Stimulated activated CD8-positive, alpha-beta memory T cell treated with anti-CD3 and anti-CD28 coated beads, Interleukin-7, amount 100 ng/mL, for 1 hour (primary cell): ENCODE measurements around the gene EBLN1.

Experiments used
- DNase-seq, 2 donors: peaks; one replicate each; pipeline ENCODE4 v3.0.0-alpha.2; 2020; ENCODE audit warnings: low read depth in 2 of 2

The EBLN1 gene

DNA sequence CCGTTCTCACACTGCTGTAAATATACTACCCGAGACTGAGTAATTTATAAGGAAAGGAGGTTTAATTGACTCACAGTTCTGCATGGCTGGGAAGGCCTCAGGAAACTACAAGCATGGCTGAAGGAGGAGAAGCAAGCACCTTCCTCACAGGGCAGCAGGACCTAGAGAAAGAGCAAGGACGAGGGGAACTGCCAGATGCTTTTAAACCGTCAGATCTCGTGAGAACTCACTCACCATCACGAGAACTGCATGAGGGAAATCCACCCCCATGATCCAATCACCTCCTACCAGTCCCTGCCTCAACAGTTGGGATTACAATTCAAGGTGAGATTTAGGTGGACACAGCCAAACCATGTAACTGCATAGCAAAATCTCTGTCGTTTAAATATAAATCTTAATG is at the start of gene EBLN1:
EBLN1 (minus strand) TSS at position 174 of the 400 bp plus-strand sequence. CDS start 8,032 bp downstream, outside the sequence.
- no peak for DNase-seq

DNA sequence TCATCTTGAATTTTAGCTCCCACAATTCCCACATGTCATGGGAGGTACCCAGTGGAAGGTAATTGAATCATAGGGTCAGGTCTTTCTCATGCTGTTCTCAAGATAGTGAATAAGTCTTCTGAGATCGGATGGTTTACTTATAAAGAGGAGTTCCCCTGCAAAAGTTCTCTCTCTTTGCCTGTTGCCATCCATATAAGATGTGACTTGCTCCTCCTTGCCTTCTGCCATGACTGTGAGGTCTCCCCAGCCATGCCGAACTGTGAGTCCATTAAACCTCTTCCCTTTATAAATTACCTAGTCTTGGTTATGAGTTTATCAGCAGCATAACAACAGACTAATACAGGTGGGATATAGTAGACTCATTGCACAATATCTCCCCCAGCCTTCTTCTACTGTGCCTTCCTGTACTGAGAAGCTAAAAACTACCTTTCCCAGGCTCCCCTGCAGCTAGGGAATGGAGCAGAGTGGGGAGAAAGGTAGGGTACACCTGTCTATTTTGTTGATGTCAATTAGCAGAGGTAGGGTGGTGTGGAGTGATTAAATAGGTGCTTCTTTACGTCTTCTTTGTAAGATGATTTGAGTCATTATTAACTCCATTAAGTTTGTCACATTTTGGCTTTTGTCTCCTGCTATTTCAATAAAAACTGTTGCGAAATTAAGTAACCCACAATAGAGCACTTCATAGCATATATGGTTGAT is 48.2 kb upstream of the EBLN1 start:
- no peak for DNase-seq

DNA sequence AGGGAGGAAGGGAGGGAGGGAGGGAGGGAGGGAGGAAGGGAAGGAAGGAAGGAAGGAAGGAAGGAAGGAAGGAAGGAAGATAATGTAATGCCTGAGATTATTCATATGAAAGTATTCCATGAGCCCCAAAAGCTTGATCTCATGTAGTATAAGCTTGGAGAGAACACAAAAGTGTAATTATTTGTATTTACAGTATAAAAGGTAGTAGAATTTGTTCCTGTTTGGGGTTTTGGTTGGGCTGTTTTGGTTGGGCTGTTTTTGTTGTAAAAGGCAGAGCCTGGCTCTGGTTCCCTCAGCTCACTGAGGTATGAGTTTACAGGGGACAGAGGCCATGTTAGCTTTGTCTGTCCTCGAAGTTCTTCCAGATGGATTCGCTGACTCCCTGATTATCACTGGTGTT is 45.3 kb upstream of the EBLN1 start:
- no peak for DNase-seq

GRCh38 chr10:22259280-22259679 is 41.5 kb upstream of the EBLN1 start:
- no peak for DNase-seq

DNA sequence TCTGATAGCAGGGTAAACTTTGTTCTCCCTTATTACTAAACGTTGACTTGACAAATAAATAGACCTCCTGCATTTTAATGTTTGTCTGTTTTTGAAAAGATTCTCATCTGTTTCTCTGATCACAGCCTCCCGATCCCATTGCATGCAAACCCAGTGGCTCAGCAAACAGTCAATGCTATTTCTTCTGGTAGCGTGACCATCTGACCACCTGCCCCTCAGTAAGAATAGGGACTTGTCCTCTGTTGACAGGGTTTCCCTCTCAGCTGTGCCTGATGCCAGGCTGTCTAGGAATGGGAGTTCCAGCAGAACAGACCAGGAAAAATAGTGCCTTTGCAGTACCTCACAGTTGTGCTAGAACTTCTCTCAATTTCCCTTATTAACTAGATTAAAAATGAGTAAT is 40.7 kb upstream of the EBLN1 start:
- DNase-seq, result no peak

- peak; percentile 11 to 13 for DNase-seq
These were observed 35.7 kb upstream of the EBLN1 start for GRCh38 chr10:22253580-22253882.

GRCh38 chr10:22252801-22253579 is 35.2 kb upstream of the EBLN1 start:
- DNase-seq, result no peak

DNA sequence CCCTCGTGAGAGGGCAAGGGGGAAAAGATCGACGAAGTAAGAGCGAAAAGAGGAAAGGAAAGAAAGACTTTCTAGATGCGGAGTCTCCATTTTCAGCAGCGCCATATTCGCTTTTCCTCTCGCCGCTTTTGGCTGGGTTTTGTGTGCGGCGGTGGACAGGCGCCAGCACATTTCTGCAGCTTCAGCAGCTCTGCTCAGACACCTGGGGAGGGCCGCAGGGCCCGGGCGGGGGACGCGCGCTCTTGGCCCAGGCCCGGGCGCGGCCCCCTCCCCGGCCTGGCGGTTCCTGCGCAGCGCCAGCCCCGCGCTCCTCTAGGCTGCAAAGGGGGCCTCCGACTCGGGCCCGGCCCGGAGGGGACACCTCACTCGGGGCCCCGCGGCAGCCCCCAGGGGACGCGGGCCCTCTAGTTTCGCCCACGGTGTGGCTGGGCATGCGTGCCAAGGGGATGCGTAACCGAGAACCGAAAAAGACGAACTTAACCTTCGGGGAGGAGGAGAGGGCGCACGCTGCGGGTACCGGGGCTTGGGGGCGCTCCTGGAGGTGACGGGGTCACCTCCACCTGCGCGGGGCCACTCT is 34.5 kb upstream of the EBLN1 start:
- DNase-seq, result no peak

DNA sequence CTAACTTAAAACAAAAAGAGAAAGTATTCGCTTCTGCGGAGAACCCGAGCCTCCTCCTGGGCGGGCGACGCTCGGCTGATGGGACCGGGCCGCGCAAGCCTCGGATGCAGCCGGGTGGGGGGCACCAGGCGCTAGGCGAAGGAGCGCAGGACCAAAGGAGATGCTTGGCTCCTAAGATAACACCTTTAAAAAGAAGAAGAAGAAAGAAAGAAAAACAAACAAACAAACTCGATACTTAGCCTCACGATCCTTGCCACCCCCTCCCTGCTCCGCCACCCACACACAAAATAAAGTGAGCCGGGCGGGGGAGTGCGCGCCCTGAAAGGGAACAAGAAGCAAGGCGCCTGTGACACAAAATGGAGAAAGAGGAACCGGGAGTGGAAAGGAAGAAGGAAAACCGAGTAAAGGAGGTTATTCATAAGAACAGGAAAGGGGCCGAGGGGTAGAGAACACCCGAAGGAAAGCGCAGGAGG is 34.0 kb upstream of the EBLN1 start:
- peak; percentile 29 to 40 for DNase-seq

GRCh38 chr10:22250897-22251660 is 33.3 kb upstream of the EBLN1 start:
- DNase-seq, result no peak

DNA sequence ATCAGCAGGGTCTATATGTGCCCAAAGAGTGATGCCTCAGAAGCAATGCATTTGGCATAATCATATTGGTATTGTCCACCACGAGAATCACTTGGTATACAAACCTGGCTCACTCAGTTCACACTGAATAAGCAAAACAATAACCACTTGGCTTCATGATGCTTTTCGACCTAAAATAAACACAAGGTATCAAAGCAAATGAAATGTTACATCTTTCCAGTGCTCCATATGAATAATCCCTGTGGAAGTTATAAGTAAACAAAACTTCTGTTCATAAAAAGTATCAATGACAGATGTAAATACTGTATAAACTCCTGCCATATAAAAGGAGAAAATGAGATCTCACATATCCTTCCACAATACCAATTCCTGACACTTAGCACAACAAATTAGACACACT is 29.8 kb upstream of the EBLN1 start:
- no peak for DNase-seq

DNA sequence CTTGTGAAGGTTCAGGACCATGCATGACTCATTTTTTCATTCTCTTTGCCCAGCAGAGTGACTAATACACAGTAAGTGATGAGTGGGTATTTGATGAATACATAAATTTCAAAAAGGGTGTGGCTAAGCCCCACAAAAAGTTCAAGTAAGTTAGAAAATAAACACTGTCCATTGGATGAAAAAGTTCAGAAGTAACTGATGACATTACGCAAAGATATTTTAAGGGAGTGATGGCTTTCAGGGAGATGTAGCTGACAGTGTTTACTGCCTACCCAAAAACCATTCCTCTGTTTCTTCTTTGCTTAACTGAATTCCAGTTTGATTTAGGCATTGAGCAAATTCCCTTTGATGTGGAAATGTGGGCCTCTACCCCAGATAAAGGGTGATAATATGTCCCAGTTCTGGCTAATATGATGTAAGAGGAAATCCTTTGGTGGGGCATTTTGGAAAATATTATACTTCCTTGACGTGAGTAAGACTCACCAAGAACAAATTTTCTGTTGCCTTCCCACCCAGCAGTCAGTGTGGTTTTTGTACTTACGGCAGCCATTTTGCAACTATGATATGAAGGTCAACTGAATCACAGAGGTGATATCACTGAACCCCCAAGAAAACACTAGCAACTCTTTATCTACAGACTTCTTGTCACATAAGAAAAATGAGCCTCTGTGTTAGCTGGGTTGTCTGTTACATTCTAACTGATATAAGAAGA is 29.0 kb upstream of the EBLN1 start:
- DNase-seq, result no peak

GRCh38 chr10:22245567-22245966 is 27.8 kb upstream of the EBLN1 start:
- DNase-seq, result no peak

GRCh38 chr10:22244855-22245254 is 27.0 kb upstream of the EBLN1 start:
- DNase-seq, result no peak

DNA sequence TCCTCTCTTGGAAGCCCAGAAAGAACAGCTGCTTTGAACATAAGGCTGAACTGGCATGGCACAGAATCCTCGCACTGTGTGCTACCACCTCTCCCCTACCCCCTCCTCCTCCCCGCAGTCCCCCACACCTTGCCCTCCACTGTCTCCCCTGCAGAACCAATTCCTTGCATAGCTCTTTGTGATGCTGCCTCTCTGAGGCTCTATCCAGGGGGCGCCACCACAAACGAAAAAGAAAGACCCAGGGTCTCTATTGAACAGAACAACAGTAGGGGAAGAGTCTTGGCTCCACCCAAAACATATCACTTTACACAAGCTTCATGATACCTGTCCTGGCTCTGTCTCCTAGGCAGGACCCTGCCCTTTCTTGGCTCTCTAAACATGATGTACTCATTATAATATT is 26.2 kb upstream of the EBLN1 start:
- DNase-seq, result no peak

DNA sequence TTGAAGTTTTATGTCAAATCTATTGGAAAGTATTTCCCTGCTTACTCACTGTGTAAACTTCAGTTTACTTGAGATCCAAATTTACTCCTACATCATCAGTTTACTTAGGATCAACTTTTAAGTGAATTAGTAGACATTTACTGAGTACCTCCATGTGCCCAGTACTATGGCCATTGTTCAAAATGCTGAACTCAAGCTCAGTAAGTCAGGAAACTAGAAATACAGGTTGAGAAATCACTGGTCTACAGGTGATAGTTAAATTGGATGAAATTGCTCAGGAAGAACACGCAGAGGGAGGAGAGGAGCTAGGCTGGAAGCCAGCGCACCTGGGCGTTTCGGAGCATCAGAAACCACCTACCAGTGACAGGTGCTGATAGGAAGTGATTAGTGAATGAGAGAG is 25.5 kb upstream of the EBLN1 start:
- no peak for DNase-seq

DNA sequence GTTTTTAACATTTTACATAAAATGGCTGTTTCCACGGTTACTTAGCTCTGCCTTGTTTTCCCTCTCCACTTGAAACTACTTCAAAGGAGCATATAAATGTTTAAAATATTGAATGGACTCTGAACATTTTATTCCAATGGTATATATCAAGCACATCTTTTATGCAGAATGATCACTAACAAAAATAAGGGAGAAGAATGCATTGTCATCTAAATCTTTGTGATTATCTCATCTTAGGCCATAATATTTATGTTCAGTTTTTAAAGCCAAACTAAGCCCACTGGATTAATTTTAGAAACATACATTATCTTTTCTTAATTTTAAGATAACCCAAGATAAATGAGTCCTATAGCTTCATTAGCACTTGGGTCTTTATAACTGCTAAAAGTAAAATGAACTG is 13.4 kb upstream of the EBLN1 start:
- DNase-seq, result no peak

DNA sequence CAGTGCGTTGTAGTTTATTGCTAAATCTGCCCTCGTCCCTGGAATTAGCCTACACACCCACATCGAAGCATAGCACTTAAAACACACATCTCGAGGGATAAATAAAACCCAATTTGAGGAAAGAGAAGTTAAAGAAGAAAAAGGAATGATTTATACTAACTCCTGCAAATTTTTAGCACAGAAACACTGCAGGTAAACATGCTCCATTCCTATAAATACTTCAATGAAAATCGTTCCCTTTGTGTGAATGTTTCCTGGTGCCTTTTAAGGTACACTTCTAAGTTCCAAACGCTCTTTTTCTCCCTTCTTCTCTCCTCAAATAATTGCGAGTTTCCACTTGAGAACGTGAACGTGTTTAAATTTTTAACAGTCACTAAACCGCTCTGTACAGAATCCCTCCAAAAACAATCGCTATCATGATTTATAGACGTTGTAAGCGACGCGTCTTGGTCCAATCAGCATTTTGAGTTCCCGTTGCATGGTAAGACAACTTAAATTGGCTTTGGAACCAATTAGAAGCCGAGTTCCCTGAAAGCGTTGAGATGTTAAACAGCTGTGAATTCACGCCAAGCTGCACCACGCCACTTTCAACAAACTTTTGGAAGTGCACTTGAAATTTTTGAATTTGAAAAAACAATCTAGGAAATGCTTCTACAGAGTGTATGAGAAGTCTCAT is 12.5 kb upstream of the EBLN1 start:
- no peak for DNase-seq

- no peak for DNase-seq
These were observed 12.0 kb upstream of the EBLN1 start for GRCh38 chr10:22229802-22230157.

- DNase-seq, result peak; percentile 67 to 68
These were observed 11.4 kb upstream of the EBLN1 start for GRCh38 chr10:22228943-22229801.
